HG03354 (cell line): ENCODE data around the gene TSPAN9.
"Not testable (repeated sequence)": the region's sequence is repeated elsewhere in the genome, so short reads cannot be mapped to it uniquely, and the experiment has no call there.

ENCODE experiments used
- ATAC-seq: cut with Tn5 transposase; IDR thresholded peaks from one replicate; pipeline ENCODE4 v1.9.1; 2021; ENCODE audit warnings: mild to moderate bottlenecking; ENCODE audit not compliant: unreplicated experiment, poor library complexity, severe bottlenecking

TSPAN9 gene

GRCh38 chr12:3043406-3043805, 33.8 kb upstream of the TSPAN9 start:
- no peak for ATAC-seq

GRCh38 chr12:3044141-3044630, 33.0 kb upstream of the TSPAN9 start:
- ATAC-seq = no peak

- no peak for ATAC-seq
These were observed 31.7 kb upstream of the TSPAN9 start for GRCh38 chr12:3045494-3045893.

GRCh38 chr12:3045989-3046388, 31.2 kb upstream of the TSPAN9 start:
- no peak for ATAC-seq

GRCh38 chr12:3046441-3047200, 30.6 kb upstream of the TSPAN9 start:
- ATAC-seq = no peak

GRCh38 chr12:3047961-3048360, 29.2 kb upstream of the TSPAN9 start:
- ATAC-seq = no peak

- ATAC-seq = no peak
These were observed 28.6 kb upstream of the TSPAN9 start for GRCh38 chr12:3048540-3048939.

- ATAC-seq = no peak
These were observed 28.0 kb upstream of the TSPAN9 start for GRCh38 chr12:3049176-3049575.

- no peak for ATAC-seq
These were observed 27.4 kb upstream of the TSPAN9 start for GRCh38 chr12:3049611-3050249.

GRCh38 chr12:3054374-3054773, 22.8 kb upstream of the TSPAN9 start:
- ATAC-seq = no peak

- no peak for ATAC-seq
These were observed 22.0 kb upstream of the TSPAN9 start for GRCh38 chr12:3055026-3055703.

- ATAC-seq = no peak
These were observed 21.3 kb upstream of the TSPAN9 start for GRCh38 chr12:3055704-3056467.

- ATAC-seq = no peak
These were observed 16.1 kb upstream of the TSPAN9 start for GRCh38 chr12:3061059-3061458.

GRCh38 chr12:3061501-3062215, 15.5 kb upstream of the TSPAN9 start:
- no peak for ATAC-seq

GRCh38 chr12:3065300-3065699, 11.9 kb upstream of the TSPAN9 start:
- no peak for ATAC-seq

GRCh38 chr12:3065846-3066245, 11.3 kb upstream of the TSPAN9 start:
- not testable (repeated sequence) for ATAC-seq

- ATAC-seq = no peak
These were observed 7.5 kb upstream of the TSPAN9 start for GRCh38 chr12:3069714-3070113.

GRCh38 chr12:3071107-3071506, 6.1 kb upstream of the TSPAN9 start:
- no peak for ATAC-seq

GRCh38 chr12:3071710-3072109, 5.5 kb upstream of the TSPAN9 start:
- ATAC-seq = no peak
